T follicular helper cell (primary cell): ENCODE data around the gene MEGF9.
"Not testable (repeated sequence)": the region's sequence is repeated elsewhere in the genome, so short reads cannot be mapped to it uniquely, and the experiment has no call there.

Experiments
- DNase-seq: peaks from one replicate; pipeline ENCODE4 v3.0.0-alpha.2; 2020; ENCODE audit warnings: low read depth

MEGF9 gene

DNA sequence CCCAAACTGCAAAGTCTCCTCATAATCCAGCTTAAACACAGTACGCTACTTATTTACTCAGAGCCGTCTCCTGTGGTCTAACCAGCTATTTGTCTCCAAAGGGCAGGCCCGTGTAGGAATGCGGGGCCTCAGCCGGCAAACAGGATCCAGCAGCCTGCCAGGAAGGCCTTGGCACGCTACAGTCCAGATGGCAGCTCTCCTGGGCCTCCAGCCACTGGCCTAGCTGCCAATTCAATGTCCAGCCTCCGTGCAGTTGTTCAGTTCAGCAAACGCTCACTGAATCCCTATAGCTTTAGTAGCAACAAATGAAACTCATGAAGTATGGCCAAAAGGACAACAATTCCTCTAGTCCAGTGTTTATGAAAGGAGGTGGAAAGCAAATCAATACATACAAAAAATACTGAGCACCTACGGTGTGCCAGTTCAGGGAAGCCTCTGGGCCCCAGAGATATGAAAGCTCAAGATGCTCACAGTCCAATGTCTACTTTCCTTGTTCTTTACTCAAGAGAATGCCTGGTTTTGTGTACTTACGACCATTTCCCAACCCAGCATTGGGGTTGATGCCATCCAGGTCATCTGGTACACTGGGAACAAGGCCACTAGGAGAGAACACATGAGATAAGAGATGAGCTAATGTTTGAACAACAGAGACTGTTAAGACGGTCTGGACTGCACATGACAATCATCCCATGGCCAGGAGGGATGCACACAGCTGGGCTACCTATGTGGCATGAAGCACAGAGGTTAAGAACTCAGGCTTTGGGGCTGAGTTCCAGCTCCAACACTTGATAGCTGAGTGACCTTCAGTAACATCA is 142.6 kb downstream of the MEGF9 start:
- no peak for DNase-seq

GRCh38 chr9:120570296-120570695 is 144.0 kb downstream of the MEGF9 start:
- no peak for DNase-seq

DNA sequence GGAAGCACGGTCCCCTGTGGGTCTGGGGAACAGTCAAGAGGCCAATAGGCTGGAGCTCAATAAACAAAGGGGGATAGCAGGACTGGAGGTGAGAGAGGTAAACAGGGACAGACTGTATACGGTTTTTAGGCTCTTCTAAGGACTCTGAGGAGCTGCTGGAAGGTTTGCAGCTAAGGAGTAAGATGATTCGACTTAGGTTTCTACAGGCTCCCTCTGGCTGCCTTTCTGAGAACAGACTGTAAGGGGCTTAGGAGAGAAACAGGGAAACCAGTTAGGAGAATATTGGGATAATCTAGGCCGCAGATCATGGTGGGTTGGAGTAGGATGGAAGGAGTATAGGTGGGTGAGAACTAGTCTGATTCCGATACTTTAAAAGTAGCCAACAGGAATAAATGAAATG is 144.7 kb downstream of the MEGF9 start:
- no peak for DNase-seq

- no peak for DNase-seq
Measured at GRCh38 chr9:120568816-120569215, 145.5 kb downstream of the MEGF9 start.

GRCh38 chr9:120567874-120568273 is 146.4 kb downstream of the MEGF9 start:
- DNase-seq: no peak

GRCh38 chr9:120567081-120567480 is 147.2 kb downstream of the MEGF9 start:
- no peak for DNase-seq

GRCh38 chr9:120564589-120564988 is 149.7 kb downstream of the MEGF9 start:
- DNase-seq: no peak

GRCh38 chr9:120562861-120563443 is 151.3 kb downstream of the MEGF9 start:
- DNase-seq: no peak

GRCh38 chr9:120561709-120562108 is 152.6 kb downstream of the MEGF9 start:
- DNase-seq: no peak

GRCh38 chr9:120559546-120559945 is 154.7 kb downstream of the MEGF9 start:
- DNase-seq: no peak

DNA sequence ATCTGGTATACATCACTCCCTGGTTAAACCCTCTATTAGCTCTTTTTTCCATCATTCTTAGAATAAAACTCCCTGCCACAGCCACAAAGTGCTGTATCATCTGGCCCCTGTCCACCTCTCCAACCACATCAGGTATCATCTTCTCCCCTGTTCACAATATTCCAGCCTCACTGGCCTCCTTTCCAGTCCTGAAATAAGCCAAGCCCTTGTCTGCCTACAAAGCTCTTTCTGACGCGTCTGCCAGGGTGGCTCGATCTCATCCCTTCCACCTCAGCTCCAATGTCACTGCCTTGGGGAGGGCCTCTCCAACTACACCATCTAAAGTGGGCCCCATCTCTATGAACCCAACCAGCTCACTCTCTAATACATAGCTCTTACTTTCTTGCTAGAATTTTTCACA is 155.8 kb downstream of the MEGF9 start:
- DNase-seq: no peak

- no peak for DNase-seq
Measured at GRCh38 chr9:120557205-120557604, 157.1 kb downstream of the MEGF9 start.

GRCh38 chr9:120556775-120557174 is 157.5 kb downstream of the MEGF9 start:
- DNase-seq: no peak

DNA sequence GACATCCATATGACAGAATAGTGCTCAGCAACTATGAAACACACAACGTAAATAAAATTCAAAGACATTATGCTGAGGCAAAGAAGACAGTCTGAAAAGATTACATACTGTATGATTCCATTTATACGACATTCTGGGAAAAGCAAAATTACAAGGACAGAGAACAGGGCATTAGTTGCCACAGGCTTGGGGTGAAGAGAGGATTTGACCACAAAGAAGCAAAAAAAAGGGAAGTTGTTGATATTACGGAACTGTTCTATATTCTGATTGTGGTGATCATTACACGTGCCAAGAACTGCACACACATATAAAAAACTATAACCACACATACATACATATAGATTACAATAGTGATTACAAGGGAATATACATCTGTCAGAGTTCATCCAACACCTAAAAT is 158.4 kb downstream of the MEGF9 start:
- no peak for DNase-seq

GRCh38 chr9:120552210-120552704 is 162.0 kb downstream of the MEGF9 start:
- not testable (repeated sequence) for DNase-seq
